HepG2 (cell line): ENCODE results near the gene LIMS2. TPM values are rescaled to one million over a fixed set of nuclear protein-coding genes. Genes with fewer than 3 reads are reported as not detected.

Source experiments
- ARNT ChIP-seq: fragments of 450-650 bp; IDR thresholded peaks from 2 replicates; pipeline ENCODE4 v1.6.1; 2017
- ATF1 ChIP-seq: IDR thresholded peaks from 2 replicates; pipeline ENCODE4 v1.6.1; 2016; ENCODE audit warnings: mild to moderate bottlenecking, control low read depth
- CAMTA2 ChIP-seq: sonication (generic); formaldehyde crosslinking; IDR thresholded peaks from 2 replicates; pipeline ENCODE4 v1.4.0; 2020; ENCODE audit warnings: mild to moderate bottlenecking, missing genetic modification reagents, borderline replicate concordance
- FOXA1 ChIP-seq, 2 experiments: fragments of 450-650 bp in 1 of 2; sonication (generic) in 1 of 2; formaldehyde crosslinking in 1 of 2; IDR thresholded peaks; 2 replicates each; pipeline versions ENCODE4 v1.4.0 to v1.6.1; 2016 to 2020; ENCODE audit warnings: missing genetic modification reagents in 1 of 2
- FOXA3 ChIP-seq: IDR thresholded peaks from 2 replicates; pipeline ENCODE4 v1.6.1; 2016; ENCODE audit warnings: missing genetic modification reagents, missing compliant biosample characterization
- GATA4 ChIP-seq: sonication (generic); IDR thresholded peaks from 2 replicates; pipeline ENCODE4 v1.6.1; 2016; ENCODE audit warnings: antibody characterized with exemption, low read depth, borderline replicate concordance
- HNF4A ChIP-seq: sonication (generic); formaldehyde crosslinking; IDR thresholded peaks from 2 replicates; pipeline ENCODE4 v1.4.0; 2020; ENCODE audit warnings: missing genetic modification reagents
- IRF2 ChIP-seq: IDR thresholded peaks from 2 replicates; pipeline ENCODE4 v1.6.1; 2018; ENCODE audit warnings: missing genetic modification reagents, missing compliant biosample characterization
- MIER3 ChIP-seq: IDR thresholded peaks from 2 replicates; pipeline ENCODE4 v1.6.1; 2016; ENCODE audit warnings: missing compliant biosample characterization, borderline replicate concordance
- NONO ChIP-seq, 2 experiments: fragments of 450-650 bp in 1 of 2; sonication (generic) in 1 of 2; formaldehyde crosslinking in 1 of 2; IDR thresholded peaks in 1 of 2; conservative IDR thresholded peaks in 1 of 2; 2 replicates each; pipeline versions ENCODE4 v1.6.1 to v1.8.0; 2017 to 2022; ENCODE audit warnings: mild to moderate bottlenecking in 1 of 2, missing genetic modification reagents in 1 of 2, moderate library complexity in 1 of 2
- RAD51 ChIP-seq: fragments of 450-650 bp; IDR thresholded peaks from 2 replicates; pipeline ENCODE4 v1.6.1; 2016; ENCODE audit warnings: borderline replicate concordance
- SMARCE1 ChIP-seq: fragments of 450-650 bp; IDR thresholded peaks from 2 replicates; pipeline ENCODE4 v1.6.1; 2017; ENCODE audit warnings: borderline replicate concordance
- SOX5 ChIP-seq: IDR thresholded peaks from 2 replicates; pipeline ENCODE4 v1.6.1; 2016; ENCODE audit warnings: borderline replicate concordance
- SYNCRIP ChIP-seq: fragments of 200-400 bp; formaldehyde crosslinking; IDR thresholded peaks from 2 replicates; pipeline ENCODE4 v1.6.1; 2018; ENCODE audit warnings: mild to moderate bottlenecking, low read depth, low read length; ENCODE audit not compliant: insufficient read depth
- WIZ ChIP-seq: sonication (generic); formaldehyde crosslinking; IDR thresholded peaks from 2 replicates; pipeline ENCODE4 v1.5.1; 2020; ENCODE audit warnings: mild to moderate bottlenecking, missing genetic modification reagents
- ZBTB25 ChIP-seq: IDR thresholded peaks from 2 replicates; pipeline ENCODE4 v1.6.1; 2018; ENCODE audit warnings: missing genetic modification reagents
- ZNF30 ChIP-seq: sonication (generic); formaldehyde crosslinking; IDR thresholded peaks from 2 replicates; pipeline ENCODE4 v1.5.0; 2020; ENCODE audit warnings: mild to moderate bottlenecking, missing genetic modification reagents
- ZNF574 ChIP-seq: sonication (generic); formaldehyde crosslinking; IDR thresholded peaks from 2 replicates; pipeline ENCODE4 v1.4.0; 2020; ENCODE audit warnings: missing genetic modification reagents
- ZNF597 ChIP-seq: sonication (generic); formaldehyde crosslinking; IDR thresholded peaks from 2 replicates; pipeline ENCODE4 v1.5.0; 2020; ENCODE audit warnings: missing genetic modification reagents
- ZNF670 ChIP-seq: sonication (generic); formaldehyde crosslinking; IDR thresholded peaks from 2 replicates; pipeline ENCODE4 v1.8.0; 2022; ENCODE audit warnings: mild to moderate bottlenecking, missing genetic modification reagents, borderline replicate concordance
- ZNF720 ChIP-seq: sonication (generic); formaldehyde crosslinking; IDR thresholded peaks from 2 replicates; pipeline ENCODE4 v1.4.0; 2020; ENCODE audit warnings: missing genetic modification reagents
- ZNF766 ChIP-seq: sonication (generic); formaldehyde crosslinking; IDR thresholded peaks from 2 replicates; pipeline ENCODE4 v1.5.0; 2020; ENCODE audit warnings: missing genetic modification reagents, borderline replicate concordance
- polyA plus RNA-seq, 8 experiments: library from polyadenylated mRNA; depleted of rRNA in 3 of 8; stranded (reverse) in 7 of 8; unstranded in 1 of 8; fragments of >200 nt; fragmentation: Illumina TruSeq in 4 of 8; extraction: Trizol in 4 of 8; gene quantifications; 2 replicates each; pipeline versions ENCODE4 v1.2.1 to v1.2.3, GENCODE V29; 2011 to 2016; ENCODE audit warnings: low read depth in 4 of 8, missing spikeins in 1 of 8, mixed read lengths in 1 of 8; ENCODE audit not compliant: insufficient read depth in 1 of 8
- total RNA-seq, 5 experiments: library from RNA; depleted of rRNA; stranded (reverse); fragments of >200 nt; fragmentation: Illumina TruSeq; extraction: Trizol; gene quantifications; 2 replicates each; pipeline ENCODE4 v1.2.3, GENCODE V29; 2016; ENCODE audit warnings: low read depth in 1 of 5
- TF ChIP-seq, protein P1 (sequence below): sonication (generic); formaldehyde crosslinking; IDR thresholded peaks from 2 replicates; pipeline ENCODE4 v1.5.1; 2020; ENCODE audit warnings: missing genetic modification reagents, mild to moderate bottlenecking, borderline replicate concordance

The LIMS2 gene
- total and polyA plus RNA-seq, 2 of the 13 experiments (the other 11 are each of a cell fraction or from before 2014, with no cell fraction given), result 1.0 to 1.9 TPM

DNA sequence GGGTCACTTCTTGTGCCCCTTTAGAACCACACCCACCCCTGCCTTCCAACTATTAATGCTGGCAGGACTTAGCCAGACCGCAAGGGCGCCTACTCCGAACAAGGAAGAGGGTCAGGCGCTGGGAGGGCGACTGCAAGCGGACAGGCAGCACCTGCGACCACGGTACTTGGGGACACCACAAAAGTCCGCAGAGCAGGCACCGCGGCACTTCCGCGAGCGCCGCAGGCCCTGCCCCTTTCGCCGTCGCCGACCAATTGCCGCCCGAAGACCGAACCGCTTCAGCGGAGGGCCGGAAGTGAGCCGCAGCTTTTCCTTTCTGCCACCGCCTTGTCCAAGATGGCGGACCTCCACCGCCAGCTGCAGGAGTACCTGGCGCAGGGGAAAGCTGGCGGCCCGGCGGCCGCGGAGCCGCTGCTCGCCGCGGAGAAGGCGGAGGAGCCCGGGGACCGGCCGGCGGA, 25.9 kb upstream of the LIMS2 start, which contains the start of gene SFT2D3 (continued):
- TF ChIP-seq ZNF574 (peak; percentile 79), ATF1 (CRISPR knock-in tag) (no peak), GATA4 (peak; percentile 75; the same call in 1 of the 2 replicates), SMARCE1 (no peak), SYNCRIP (no peak), FOXA1 (IDR thresholded peaks at IDR 0.05) (no peak), FOXA1 (CRISPR knock-in tag; IDR thresholded peaks at IDR 0.05) (peak; percentile 39; the same call in 1 of the 2 replicates), NONO (IDR thresholded peaks at IDR 0.05) (no peak), NONO (CRISPR knock-in tag; conservative IDR thresholded peaks at IDR 0.05) (peak; percentile 92), ZNF766 (CRISPR knock-in tag) (peak; percentile 75; the same call in 1 of the 2 replicates), ZNF670 (CRISPR knock-in tag) (no peak), ZNF30 (CRISPR knock-in tag) (peak; percentile 88), IRF2 (CRISPR knock-in tag) (peak; percentile 91), ZNF720 (CRISPR knock-in tag) (no peak), CAMTA2 (CRISPR knock-in tag) (peak; percentile 32; the same call in 1 of the 2 replicates), HNF4A (peak; percentile 35; the same call in 1 of the 2 replicates), WIZ (peak; percentile 77), SOX5 (CRISPR knock-in tag) (peak; percentile 48; the same call in 1 of the 2 replicates), ZNF597 (CRISPR knock-in tag) (no peak; the same call in 1 of the 2 replicates), ZBTB25 (CRISPR knock-in tag) (peak; percentile 85), FOXA3 (CRISPR knock-in tag) (peak; percentile 35; the same call in 1 of the 2 replicates), ARNT (no peak), MIER3 (CRISPR knock-in tag) (peak; percentile 67; the same call in 1 of the 2 replicates), RAD51 (no peak)
- TF ChIP-seq, protein P1, sequence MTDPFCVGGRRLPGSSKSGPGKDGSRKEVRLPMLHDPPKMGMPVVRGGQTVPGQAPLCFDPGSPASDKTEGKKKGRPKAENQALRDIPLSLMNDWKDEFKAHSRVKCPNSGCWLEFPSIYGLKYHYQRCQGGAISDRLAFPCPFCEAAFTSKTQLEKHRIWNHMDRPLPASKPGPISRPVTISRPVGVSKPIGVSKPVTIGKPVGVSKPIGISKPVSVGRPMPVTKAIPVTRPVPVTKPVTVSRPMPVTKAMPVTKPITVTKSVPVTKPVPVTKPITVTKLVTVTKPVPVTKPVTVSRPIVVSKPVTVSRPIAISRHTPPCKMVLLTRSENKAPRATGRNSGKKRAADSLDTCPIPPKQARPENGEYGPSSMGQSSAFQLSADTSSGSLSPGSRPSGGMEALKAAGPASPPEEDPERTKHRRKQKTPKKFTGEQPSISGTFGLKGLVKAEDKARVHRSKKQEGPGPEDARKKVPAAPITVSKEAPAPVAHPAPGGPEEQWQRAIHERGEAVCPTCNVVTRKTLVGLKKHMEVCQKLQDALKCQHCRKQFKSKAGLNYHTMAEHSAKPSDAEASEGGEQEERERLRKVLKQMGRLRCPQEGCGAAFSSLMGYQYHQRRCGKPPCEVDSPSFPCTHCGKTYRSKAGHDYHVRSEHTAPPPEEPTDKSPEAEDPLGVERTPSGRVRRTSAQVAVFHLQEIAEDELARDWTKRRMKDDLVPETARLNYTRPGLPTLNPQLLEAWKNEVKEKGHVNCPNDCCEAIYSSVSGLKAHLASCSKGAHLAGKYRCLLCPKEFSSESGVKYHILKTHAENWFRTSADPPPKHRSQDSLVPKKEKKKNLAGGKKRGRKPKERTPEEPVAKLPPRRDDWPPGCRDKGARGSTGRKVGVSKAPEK, result no peak
